Neural progenitor cell (in vitro differentiated cells): ENCODE results near the gene STARD3NL.

Source experiments
- EZH2phosphoT487 ChIP-seq: fragments of 200-600 bp; sonication (generic); IDR thresholded peaks from 2 replicates; pipeline ENCODE4 v1.6.1; 2017; ENCODE audit warnings: antibody characterized with exemption
- TF ChIP-seq, protein P1 (sequence below): fragments of 200-600 bp; sonication (generic); IDR thresholded peaks from 2 replicates; pipeline ENCODE4 v1.5.1; 2017; ENCODE audit warnings: antibody characterized with exemption, mild to moderate bottlenecking

DNA sequence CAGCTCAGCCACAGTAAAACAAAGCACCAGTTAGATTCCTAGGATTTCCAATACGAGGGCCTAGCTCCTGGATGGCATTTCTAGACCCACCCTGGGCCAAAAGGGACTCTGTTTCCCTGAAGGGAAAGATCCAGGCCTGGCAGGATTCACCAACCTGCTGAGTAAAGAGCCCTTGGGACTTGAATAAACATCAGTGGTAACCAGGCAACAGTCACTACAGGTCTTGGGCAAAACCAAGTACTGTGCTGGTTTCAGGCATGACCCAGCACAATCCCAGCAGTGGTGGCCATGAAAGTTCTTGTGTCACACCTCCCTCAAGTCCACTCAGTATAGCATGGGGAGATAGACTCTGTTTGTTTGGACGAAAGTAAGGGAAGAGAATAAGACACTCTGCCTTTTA lies 31.0 kb upstream of the STARD3NL start:
- TF ChIP-seq, protein P1, sequence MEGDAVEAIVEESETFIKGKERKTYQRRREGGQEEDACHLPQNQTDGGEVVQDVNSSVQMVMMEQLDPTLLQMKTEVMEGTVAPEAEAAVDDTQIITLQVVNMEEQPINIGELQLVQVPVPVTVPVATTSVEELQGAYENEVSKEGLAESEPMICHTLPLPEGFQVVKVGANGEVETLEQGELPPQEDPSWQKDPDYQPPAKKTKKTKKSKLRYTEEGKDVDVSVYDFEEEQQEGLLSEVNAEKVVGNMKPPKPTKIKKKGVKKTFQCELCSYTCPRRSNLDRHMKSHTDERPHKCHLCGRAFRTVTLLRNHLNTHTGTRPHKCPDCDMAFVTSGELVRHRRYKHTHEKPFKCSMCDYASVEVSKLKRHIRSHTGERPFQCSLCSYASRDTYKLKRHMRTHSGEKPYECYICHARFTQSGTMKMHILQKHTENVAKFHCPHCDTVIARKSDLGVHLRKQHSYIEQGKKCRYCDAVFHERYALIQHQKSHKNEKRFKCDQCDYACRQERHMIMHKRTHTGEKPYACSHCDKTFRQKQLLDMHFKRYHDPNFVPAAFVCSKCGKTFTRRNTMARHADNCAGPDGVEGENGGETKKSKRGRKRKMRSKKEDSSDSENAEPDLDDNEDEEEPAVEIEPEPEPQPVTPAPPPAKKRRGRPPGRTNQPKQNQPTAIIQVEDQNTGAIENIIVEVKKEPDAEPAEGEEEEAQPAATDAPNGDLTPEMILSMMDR, result no peak
- no peak for TF ChIP-seq EZH2phosphoT487
